Tibial nerve (tissue), 4 donors: ENCODE measurements around the gene SLC35B3. TPM values are rescaled to one million over a fixed set of nuclear protein-coding genes. Genes with fewer than 3 reads are reported as not detected.
"Not testable (repeated sequence)": the region's sequence is repeated elsewhere in the genome, so short reads cannot be mapped to it uniquely, and the experiment has no call there.

ENCODE experiments used
- DNase-seq, 2 donors: peaks; one replicate each; pipeline ENCODE4 v3.0.0-alpha.2; 2019; ENCODE audit warnings: low spot score in 2 of 2
- H3K27ac ChIP-seq, 4 donors: fragments of 200-600 bp; sonication (generic) in 3 of 4; one replicate each; pipeline ENCODE4 v1.5.1; 2017 to 2019; ENCODE audit warnings: mild to moderate bottlenecking in 1 of 4
- H3K27me3 ChIP-seq, 2 donors: fragments of 200-600 bp; sonication (generic) in 1 of 2; one replicate each; pipeline versions ENCODE4 v1.5.1 to v1.6.0; 2017 to 2019
- H3K36me3 ChIP-seq, 3 donors: fragments of 200-600 bp; sonication (generic); one replicate each; pipeline ENCODE4 v1.5.1; 2018 to 2019
- H3K4me1 ChIP-seq, 4 donors: fragments of 200-600 bp; sonication (generic) in 3 of 4; one replicate each; pipeline ENCODE4 v1.5.1; 2017 to 2019
- H3K4me3 ChIP-seq, 4 donors: fragments of 200-600 bp; sonication (generic) in 3 of 4; one replicate each; pipeline ENCODE4 v1.5.1; 2017 to 2019; ENCODE audit warnings: mild to moderate bottlenecking in 1 of 4, moderate library complexity in 1 of 4
- H3K9me3 ChIP-seq, 4 donors: fragments of 200-600 bp; sonication (generic) in 3 of 4; one replicate each; pipeline ENCODE4 v1.5.1; 2017 to 2019
- EP300 ChIP-seq, 2 donors: sonication (generic); formaldehyde crosslinking; IDR thresholded peaks; one replicate each; pipeline ENCODE4 v1.6.1; 2017; ENCODE audit warnings: antibody characterized with exemption in 2 of 2, mild to moderate bottlenecking in 1 of 2
- POLR2A ChIP-seq, 2 donors: fragments of 450-650 bp; IDR thresholded peaks; one replicate each; pipeline ENCODE4 v1.6.1; 2017; ENCODE audit warnings: antibody characterized with exemption in 2 of 2, mild to moderate bottlenecking in 2 of 2, moderate library complexity in 2 of 2
- WGBS, 2 donors: methylation state at CpG; one replicate each; pipeline ENCODE4 v1.1.5; 2018; 5-methylcytosine and 5-hydroxymethylcytosine counted together
- total RNA-seq, 4 donors: library from RNA; depleted of rRNA; stranded (reverse); fragments of >200 nt; gene quantifications; one replicate each; pipeline ENCODE4 v1.1.0, GENCODE V29; 2016
- TF ChIP-seq, protein P1 (sequence below), 5 experiments: fragments of 200-600 bp in 3 of 5; fragments of 450-650 bp in 2 of 5; sonication (generic) in 3 of 5; IDR thresholded peaks; one replicate each; pipeline ENCODE4 v1.5.1; 2016 to 2019; ENCODE audit warnings: antibody characterized with exemption in 5 of 5, mild to moderate bottlenecking in 3 of 5, moderate library complexity in 2 of 5

The SLC35B3 gene
- total RNA-seq, 4 donors from 2014 or later: 7.6 to 14.7 (median 11.0) TPM

DNA sequence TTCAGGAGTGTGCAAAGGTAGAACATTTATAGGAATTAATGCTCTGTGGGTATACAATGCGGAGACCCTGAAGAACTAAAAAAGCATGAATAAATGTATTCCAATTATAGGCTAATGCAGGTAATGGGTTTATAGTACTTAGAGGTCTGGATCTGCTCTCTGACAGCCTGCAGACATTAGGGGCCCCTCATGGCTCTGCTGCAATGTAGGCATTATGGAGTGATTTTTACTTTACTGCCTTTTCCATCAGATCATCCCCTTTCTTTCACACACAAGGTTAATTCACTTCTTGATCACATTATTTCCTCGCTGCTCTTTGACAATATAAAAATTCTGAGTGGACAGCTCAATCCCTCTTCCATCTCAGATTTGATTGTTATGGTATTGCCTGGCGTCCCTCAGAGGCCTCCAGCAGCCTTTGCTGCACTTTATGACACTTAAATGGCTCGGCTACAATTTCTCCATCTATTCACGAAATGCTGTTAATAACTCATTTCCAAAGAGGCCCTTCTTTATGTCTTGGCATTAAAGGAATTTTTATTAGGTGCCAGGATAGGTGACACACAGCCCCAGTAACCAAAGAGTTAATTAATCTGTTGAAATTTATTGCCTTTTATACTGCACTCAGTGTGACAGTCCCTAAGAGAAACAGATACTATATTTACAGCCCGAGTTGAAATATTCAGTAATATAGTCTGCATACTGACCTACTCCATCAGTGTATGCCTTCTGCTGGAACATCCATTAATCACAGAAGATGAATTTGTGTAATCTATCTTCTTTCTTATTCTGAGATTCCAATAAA is 33.4 kb upstream of the SLC35B3 start:
- DNase-seq: no peak
- Histone ChIP-seq H3K27ac (no peak overlapping the region), H3K9me3 (no peaks in the 10 kb centered on the region), H3K27me3 (no peaks in the 10 kb centered on the region), H3K4me1 (no peaks in the 10 kb centered on the region), H3K4me3 (no peak overlapping the region), H3K36me3 (no peaks in the 10 kb centered on the region)
- 45 to 46% methylated on average over 6 of the region's 6 CpGs for WGBS, 2 donors
- TF ChIP-seq EP300 (IDR thresholded peaks at IDR 0.05) (no peak), POLR2A (IDR thresholded peaks at IDR 0.05) (no peak)
- TF ChIP-seq, protein P1, sequence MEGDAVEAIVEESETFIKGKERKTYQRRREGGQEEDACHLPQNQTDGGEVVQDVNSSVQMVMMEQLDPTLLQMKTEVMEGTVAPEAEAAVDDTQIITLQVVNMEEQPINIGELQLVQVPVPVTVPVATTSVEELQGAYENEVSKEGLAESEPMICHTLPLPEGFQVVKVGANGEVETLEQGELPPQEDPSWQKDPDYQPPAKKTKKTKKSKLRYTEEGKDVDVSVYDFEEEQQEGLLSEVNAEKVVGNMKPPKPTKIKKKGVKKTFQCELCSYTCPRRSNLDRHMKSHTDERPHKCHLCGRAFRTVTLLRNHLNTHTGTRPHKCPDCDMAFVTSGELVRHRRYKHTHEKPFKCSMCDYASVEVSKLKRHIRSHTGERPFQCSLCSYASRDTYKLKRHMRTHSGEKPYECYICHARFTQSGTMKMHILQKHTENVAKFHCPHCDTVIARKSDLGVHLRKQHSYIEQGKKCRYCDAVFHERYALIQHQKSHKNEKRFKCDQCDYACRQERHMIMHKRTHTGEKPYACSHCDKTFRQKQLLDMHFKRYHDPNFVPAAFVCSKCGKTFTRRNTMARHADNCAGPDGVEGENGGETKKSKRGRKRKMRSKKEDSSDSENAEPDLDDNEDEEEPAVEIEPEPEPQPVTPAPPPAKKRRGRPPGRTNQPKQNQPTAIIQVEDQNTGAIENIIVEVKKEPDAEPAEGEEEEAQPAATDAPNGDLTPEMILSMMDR (IDR thresholded peaks at IDR 0.05): no peak

DNA sequence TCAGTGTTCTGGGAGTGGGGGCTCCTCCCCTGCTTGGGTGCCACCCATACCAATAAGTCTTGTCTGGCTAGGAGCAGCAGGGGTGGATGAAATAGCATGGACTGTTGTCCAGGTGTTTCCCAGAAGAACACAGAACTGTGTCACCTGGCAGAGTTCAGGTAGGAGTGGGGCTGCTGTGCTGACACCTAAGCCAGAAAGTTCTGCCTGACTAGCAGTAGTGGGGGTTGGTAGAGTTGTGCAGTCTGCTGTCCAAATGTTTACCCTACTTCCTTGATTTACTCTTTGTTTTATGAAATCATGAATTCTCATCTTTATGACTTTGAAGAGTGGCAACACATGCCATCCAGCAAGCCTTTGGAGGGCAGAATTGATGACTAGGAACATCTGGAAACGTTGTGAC is 27.3 kb upstream of the SLC35B3 start:
- TF ChIP-seq EP300 (IDR thresholded peaks at IDR 0.05): no peak

DNA sequence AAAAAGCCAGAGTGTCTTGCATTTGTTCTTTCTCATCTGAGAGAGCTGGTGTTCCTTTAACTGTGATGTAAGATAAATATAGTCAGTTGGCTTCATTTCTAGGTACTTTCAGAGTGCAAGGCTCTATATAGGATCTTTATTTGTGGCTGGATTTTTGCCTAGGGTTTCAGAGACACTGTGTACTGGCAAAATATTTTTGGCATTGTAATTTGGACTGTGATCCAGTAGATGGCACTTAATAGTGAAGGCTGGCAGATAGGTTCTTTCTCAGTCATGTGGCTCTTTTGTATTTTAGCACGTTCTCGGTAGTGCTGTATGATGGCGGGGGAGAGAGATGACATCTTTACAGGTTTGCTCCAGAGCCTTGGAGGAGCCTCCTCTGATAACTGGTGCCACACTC is 26.8 kb upstream of the SLC35B3 start:
- no peaks in the 10 kb centered on the region for H3K27me3 ChIP-seq
- H3K4me3 ChIP-seq: no peak overlapping the region
- DNase-seq: no peak
- H3K36me3 ChIP-seq: peaks cover 0 to 4% (median 0%) of the 10 kb centered on the region in 3 donors
- no peak overlapping the region for H3K27ac ChIP-seq
- H3K4me1 ChIP-seq: no peaks in the 10 kb centered on the region
- whole genome bisulfite sequencing, 2 donors: 92 to 94% methylated on average over 3 of the region's 3 CpGs
- TF ChIP-seq POLR2A (IDR thresholded peaks at IDR 0.05) (no peak), EP300 (IDR thresholded peaks at IDR 0.05) (no peak)
- TF ChIP-seq, protein P1 (IDR thresholded peaks at IDR 0.05): no peak
- H3K9me3 ChIP-seq: peaks cover 0 to 22% (median 0%) of the 10 kb centered on the region in 4 donors

More for the DNA sequence above, 27.3 kb upstream of the SLC35B3 start:
- no peaks in the 10 kb centered on the region for H3K27me3 ChIP-seq
- H3K27ac ChIP-seq: no peak overlapping the region
- H3K9me3 ChIP-seq: peaks cover 0 to 22% (median 0%) of the 10 kb centered on the region in 4 donors
- 31 to 81% methylated on average over 1 of the region's 1 CpG for WGBS, 2 donors
- H3K36me3 ChIP-seq: peaks cover 0 to 4% (median 0%) of the 10 kb centered on the region in 3 donors
- DNase-seq: no peak
- H3K4me3 ChIP-seq: no peak overlapping the region
- no peaks in the 10 kb centered on the region for H3K4me1 ChIP-seq

DNA sequence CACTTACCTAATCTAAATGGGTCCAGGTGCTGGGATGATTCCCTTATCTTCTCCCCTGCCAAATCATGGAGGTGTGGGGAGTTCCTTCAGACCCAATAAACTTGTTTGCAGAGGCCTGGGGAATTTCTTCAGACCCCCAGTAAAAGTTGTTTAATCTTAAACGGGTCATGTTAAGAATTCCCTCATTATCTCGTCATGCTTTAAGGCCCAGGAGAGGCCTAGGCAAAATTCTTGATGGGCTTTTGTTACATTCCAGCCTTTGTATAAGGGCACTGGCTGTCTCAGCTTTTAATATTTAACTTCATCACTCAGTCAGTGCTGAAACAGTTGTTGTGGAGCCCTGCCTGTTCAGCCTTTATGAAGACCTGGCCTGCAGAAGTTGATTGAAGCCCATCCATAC is 11.0 kb upstream of the SLC35B3 start:
- Histone ChIP-seq H3K4me3 (no peak overlapping the region), H3K27me3 (no peaks in the 10 kb centered on the region), H3K27ac (no peak overlapping the region), H3K9me3 (no peaks in the 10 kb centered on the region), H3K4me1 (no peaks in the 10 kb centered on the region), H3K36me3 (peaks cover 0 to 15% (median 0%) of the 10 kb centered on the region in 3 donors)
- TF ChIP-seq EP300 (IDR thresholded peaks at IDR 0.05) (no peak), POLR2A (IDR thresholded peaks at IDR 0.05) (no peak)
- TF ChIP-seq, protein P1 (IDR thresholded peaks at IDR 0.05): no peak
- DNase-seq: no peak
- WGBS, 2 donors: 29 to 31% methylated on average over 2 of the region's 2 CpGs

DNA sequence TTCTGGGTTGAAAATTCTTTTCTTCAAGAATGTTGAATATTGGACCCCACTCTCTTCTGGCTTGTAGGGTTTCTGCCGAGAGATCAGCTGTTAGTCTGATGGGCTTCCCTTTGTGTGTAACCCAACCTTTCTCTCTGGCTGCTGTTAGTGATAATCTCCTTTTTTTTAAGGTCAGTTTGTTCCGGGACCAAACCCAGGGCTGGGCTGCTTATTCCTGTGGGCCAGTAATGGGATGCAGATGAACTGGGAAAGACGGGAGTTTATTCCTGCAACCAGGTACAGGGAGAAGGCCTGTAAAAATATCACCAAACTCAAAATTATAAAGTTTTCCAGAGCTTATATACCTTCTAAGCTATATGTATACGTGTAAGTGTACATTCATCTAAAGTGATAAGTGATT is 10.6 kb upstream of the SLC35B3 start:
- H3K27me3 ChIP-seq, H3K9me3 ChIP-seq, H3K4me1 ChIP-seq, H3K27ac ChIP-seq, DNase-seq, H3K4me3 ChIP-seq: not testable (repeated sequence)
- WGBS, 2 donors: 72 to 74% methylated on average over 4 of the region's 4 CpGs
- peaks cover 0 to 15% (median 0%) of the 10 kb centered on the region in 3 donors for H3K36me3 ChIP-seq

DNA sequence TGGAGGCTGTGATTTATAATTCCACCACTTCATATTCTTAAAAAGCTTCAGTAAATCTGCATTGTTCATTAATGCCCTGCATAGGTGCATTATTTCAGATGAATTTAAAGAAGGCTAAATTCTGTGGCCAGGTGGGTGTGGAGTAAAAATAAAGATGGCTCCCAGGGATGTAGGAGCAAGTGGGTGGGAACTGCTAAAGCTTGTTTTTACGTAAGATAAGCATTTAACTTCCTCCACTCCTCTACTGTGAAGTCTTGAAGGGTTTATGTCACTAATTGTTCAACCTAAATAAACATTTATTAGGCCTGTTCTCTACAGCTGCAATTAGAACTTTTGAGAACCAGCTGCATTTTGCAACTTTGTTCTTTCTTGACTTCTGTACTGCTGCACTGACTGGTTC is 6.8 kb upstream of the SLC35B3 start:
- Histone ChIP-seq H3K4me1 (no peaks in the 10 kb centered on the region), H3K9me3 (no peaks in the 10 kb centered on the region), H3K27ac (no peak overlapping the region), H3K36me3 (peaks cover 0 to 15% (median 0%) of the 10 kb centered on the region in 3 donors), H3K27me3 (no peaks in the 10 kb centered on the region), H3K4me3 (no peak overlapping the region)
- no peak for TF ChIP-seq EP300 (IDR thresholded peaks at IDR 0.05)
- TF ChIP-seq POLR2A (IDR thresholded peaks at IDR 0.05): no peak
- TF ChIP-seq, protein P1 (IDR thresholded peaks at IDR 0.05): no peak
- DNase-seq: no peak
- WGBS, 2 donors: 42 to 98% methylated on average over 1 of the region's 1 CpG
